NCI-H774 (cell line): ENCODE measurements around the gene ZNF653.
"Not testable (repeated sequence)": the region's sequence is repeated elsewhere in the genome, so short reads cannot be mapped to it uniquely, and the experiment has no call there.

Source experiments
- DNase-seq: peaks from one replicate; lab custom pipeline; 2025; lab: John Stamatoyannopoulos, UW

ZNF653 gene

DNA sequence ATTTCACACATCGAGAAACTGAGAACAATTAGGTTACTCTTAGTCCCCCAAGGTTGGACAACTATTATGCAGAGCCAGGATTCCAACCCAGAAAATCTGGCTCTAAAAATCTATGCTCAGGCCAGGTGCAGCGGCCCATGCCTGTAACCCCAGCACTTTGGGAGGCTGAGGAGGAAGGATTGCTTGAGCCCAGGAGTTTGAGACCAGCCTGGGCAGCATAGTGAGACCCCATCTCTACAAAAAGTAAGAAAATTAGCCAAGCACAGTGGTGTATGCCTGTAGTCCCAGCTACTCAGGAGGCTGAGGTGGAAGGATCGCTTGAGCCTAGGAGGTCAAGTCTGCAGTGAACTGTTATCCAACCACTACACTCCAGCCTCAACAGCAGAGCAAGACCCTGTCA is 72.1 kb downstream of the ZNF653 start:
- not testable (repeated sequence) for DNase-seq
